OCI-LY3 (cell line): ENCODE results near the gene TJP3.

Source experiments
- H2AFZ ChIP-seq: fragments of 200-600, 300-600 bp; shearing (Covaris generic); 2 replicates; pipeline ENCODE4 v1.6.0; 2014; ENCODE audit warnings: antibody characterized with exemption, low read depth, low read length
- H3K27ac ChIP-seq: fragments of 200-600, 300-600 bp; sonication (generic); 2 replicates; pipeline ENCODE4 v1.5.1; 2014; ENCODE audit warnings: mild to moderate bottlenecking, low read length, moderate library complexity, mixed read lengths
- H3K27me3 ChIP-seq: fragments of 200-600, 300-600 bp; sonication (generic); 2 replicates; pipeline ENCODE4 v1.6.1; 2014; ENCODE audit warnings: low read depth, low read length, mixed read lengths
- H3K36me3 ChIP-seq: fragments of 200-600, 300-600 bp; sonication (generic); replicated peaks from 2 replicates; pipeline ENCODE3; 2014; ENCODE audit warnings: low read depth, low read length, mixed read lengths
- H3K4me1 ChIP-seq: fragments of 300-600, 200-600 bp; sonication (generic); 2 replicates; pipeline ENCODE4 v1.6.1; 2014; ENCODE audit warnings: low read length, mixed read lengths
- H3K4me2 ChIP-seq: fragments of 200-600, 300-600 bp; sonication (generic); 2 replicates; pipeline ENCODE4 v1.6.1; 2014; ENCODE audit warnings: low read length, mixed read lengths
- H3K4me3 ChIP-seq: fragments of 300-600, 200-600 bp; sonication (generic); 2 replicates; pipeline ENCODE4 v1.5.1; 2014; ENCODE audit warnings: antibody characterized with exemption, mild to moderate bottlenecking, low read length, moderate library complexity
- H3K79me2 ChIP-seq: fragments of 300-600, 200-600 bp; shearing (Covaris generic); 2 replicates; pipeline ENCODE4 v1.6.1; 2014; ENCODE audit warnings: mild to moderate bottlenecking, low read length, mixed read lengths
- H3K9ac ChIP-seq: fragments of 300-600, 200-600 bp; shearing (Covaris generic); 2 replicates; pipeline ENCODE4 v1.6.0; 2014; ENCODE audit warnings: mild to moderate bottlenecking, low read length, moderate library complexity
- H3K9me3 ChIP-seq: fragments of 200-600, 300-600 bp; shearing (Covaris generic); 2 replicates; pipeline ENCODE4 v1.6.1; 2014; ENCODE audit warnings: low read length, mixed read lengths; ENCODE audit not compliant: insufficient read depth
- H4K20me1 ChIP-seq: fragments of 200-600, 300-600 bp; sonication (generic); 2 replicates; pipeline ENCODE4 v1.6.1; 2016; ENCODE audit warnings: low read length, mixed read lengths; ENCODE audit not compliant: insufficient read depth
- CTCF ChIP-seq: fragments of 200-600, 300-600 bp; sonication (generic); IDR thresholded peaks from 2 replicates; pipeline ENCODE4 v1.5.1; 2014; ENCODE audit warnings: antibody characterized with exemption, low read length, low read depth
- EZH2phosphoT487 ChIP-seq: fragments of 200-600 bp; shearing (Covaris generic); IDR thresholded peaks from 2 replicates; pipeline ENCODE4 v1.6.1; 2018; ENCODE audit warnings: antibody characterized with exemption, mixed run types, low read depth

The TJP3 gene

GRCh38 chr19:3736106-3736724 lies 28.0 kb downstream of the TJP3 start:
- H3K27ac ChIP-seq, result no peak overlapping the region
- no peaks in the 10 kb centered on the region for H3K79me2 ChIP-seq
- no peaks in the 10 kb centered on the region for H3K27me3 ChIP-seq
- no peaks in the 10 kb centered on the region for H3K36me3 ChIP-seq
- H3K4me2 ChIP-seq, result no peak overlapping the region
- no peaks in the 10 kb centered on the region for H4K20me1 ChIP-seq
- H3K4me3 ChIP-seq, result no peak overlapping the region
- no peaks in the 10 kb centered on the region for H3K9me3 ChIP-seq
- H2AFZ ChIP-seq, result no peak overlapping the region
- TF ChIP-seq CTCF, result no peak
- no peak for TF ChIP-seq EZH2phosphoT487
- no peaks in the 10 kb centered on the region for H3K4me1 ChIP-seq
- no peak overlapping the region for H3K9ac ChIP-seq

- Histone ChIP-seq H3K79me2 (no peaks in the 10 kb centered on the region), H3K27ac (no peak overlapping the region), H3K27me3 (no peaks in the 10 kb centered on the region), H3K4me2 (no peak overlapping the region), H2AFZ (no peak overlapping the region), H3K4me3 (no peak overlapping the region), H3K36me3 (no peaks in the 10 kb centered on the region), H3K4me1 (no peaks in the 10 kb centered on the region), H3K9me3 (no peaks in the 10 kb centered on the region), H3K9ac (no peak overlapping the region), H4K20me1 (no peaks in the 10 kb centered on the region)
- TF ChIP-seq EZH2phosphoT487, result no peak
- no peak for TF ChIP-seq CTCF
Measured at GRCh38 chr19:3737487-3738205, 29.5 kb downstream of the TJP3 start.

GRCh38 chr19:3738477-3739220 lies 30.5 kb downstream of the TJP3 start:
- Histone ChIP-seq H3K4me3 (no peak overlapping the region), H3K27me3 (no peaks in the 10 kb centered on the region), H2AFZ (no peak overlapping the region), H3K9me3 (no peaks in the 10 kb centered on the region), H4K20me1 (no peaks in the 10 kb centered on the region), H3K36me3 (no peaks in the 10 kb centered on the region), H3K4me1 (no peaks in the 10 kb centered on the region), H3K27ac (no peak overlapping the region), H3K9ac (no peak overlapping the region), H3K4me2 (no peak overlapping the region), H3K79me2 (no peaks in the 10 kb centered on the region)
- no peak for TF ChIP-seq EZH2phosphoT487
- TF ChIP-seq CTCF, result no peak

- H3K79me2 ChIP-seq, result no peaks in the 10 kb centered on the region
- no peak for TF ChIP-seq EZH2phosphoT487
- TF ChIP-seq CTCF, result no peak
- no peaks in the 10 kb centered on the region for H4K20me1 ChIP-seq
- H3K9ac ChIP-seq, result no peak overlapping the region
- H3K36me3 ChIP-seq, result no peaks in the 10 kb centered on the region
- H3K27ac ChIP-seq, result no peak overlapping the region
- no peaks in the 10 kb centered on the region for H3K9me3 ChIP-seq
- no peak overlapping the region for H3K4me2 ChIP-seq
- no peaks in the 10 kb centered on the region for H3K27me3 ChIP-seq
- no peak overlapping the region for H2AFZ ChIP-seq
- no peak overlapping the region for H3K4me3 ChIP-seq
- H3K4me1 ChIP-seq, result no peaks in the 10 kb centered on the region
Measured at GRCh38 chr19:3740431-3740830, 32.2 kb downstream of the TJP3 start.
